ENCODE data around the gene HYOU1. TPM values are rescaled to one million over a fixed set of nuclear protein-coding genes. Genes with fewer than 3 reads are reported as not detected.

HYOU1 gene
- total and polyA plus RNA-seq, 2 experiments from 2014 or later: 48.2 to 229 TPM

DNA sequence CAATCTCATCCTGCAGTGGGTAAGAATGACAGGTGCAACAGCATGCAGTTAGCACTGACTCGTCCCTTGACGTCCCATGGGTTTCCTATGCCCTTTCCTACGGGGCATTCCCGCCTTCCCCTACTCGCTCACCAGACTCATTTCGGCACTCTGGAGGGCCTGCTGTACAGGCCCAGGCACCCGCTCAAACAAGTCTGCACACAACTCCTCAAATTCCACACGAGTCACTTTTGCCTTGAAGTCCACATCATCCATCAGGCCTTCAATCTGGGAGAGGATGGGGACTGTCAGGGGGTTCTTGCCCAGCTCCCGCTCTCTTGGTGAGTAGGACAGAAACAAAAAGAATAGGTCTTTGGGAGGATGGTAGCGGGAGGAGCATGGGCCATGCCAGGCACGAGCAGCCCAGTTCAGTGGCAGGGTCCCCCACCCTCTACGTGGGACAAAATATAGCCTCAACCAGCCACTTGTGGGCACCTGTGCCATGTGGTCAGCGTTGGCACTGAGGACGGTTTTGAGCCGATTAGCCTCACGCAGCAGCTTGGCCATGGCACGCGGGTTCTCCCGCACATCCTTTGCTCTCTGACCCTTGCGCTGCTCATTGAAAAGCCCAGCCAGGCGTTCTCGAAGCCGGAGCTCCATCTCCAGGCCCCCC, 4.7 kb downstream of the HYOU1 start:
- peaks cover 31% of the 10 kb centered on the region for H4K20me1 ChIP-seq (replicated peaks; ENCODE audit: insufficient read depth)
- peaks cover 9% of the 10 kb centered on the region for H3K4me1 Mint-ChIP-seq
- no peak overlapping the region for H2AFZ ChIP-seq
- peaks cover 7% of the 10 kb centered on the region; the same call in 1 of the 2 replicates for H3F3A ChIP-seq (replicated peaks; ENCODE audit: low read depth)
- no peak overlapping the region for H3K4me2 ChIP-seq
- H3K4me3 Mint-ChIP-seq: no peak overlapping the region; the same call in 2 of the 3 replicates
- H3K9me3 Mint-ChIP-seq: no peaks in the 10 kb centered on the region
- no peaks in the 10 kb centered on the region for H3K9me2 ChIP-seq (ENCODE audit: insufficient read depth)
- peaks cover 8% of the 10 kb centered on the region for H3K4me1 ChIP-seq (ENCODE audit: insufficient read depth)
- no peak overlapping the region for H3K27ac Mint-ChIP-seq
- H3K4me3 ChIP-seq: no peak overlapping the region
- DNase-seq (ENCODE audit: low spot score) (no peak), ATAC-seq (no peak)
- peaks cover 89% of the 10 kb centered on the region for H3K36me3 Mint-ChIP-seq (ENCODE audit: low read depth)
- H3K79me2 ChIP-seq (replicated peaks; ENCODE audit: insufficient read depth): peaks cover 37% of the 10 kb centered on the region
- H3K36me3 ChIP-seq (ENCODE audit: insufficient read depth): peaks cover 64% of the 10 kb centered on the region
- no peak for TF ChIP-seq EZH2 (IDR thresholded peaks at IDR 0.05; ENCODE audit: low read depth, unreplicated experiment)
- no peak for TF ChIP-seq ZNF114 (CRISPR knock-in tag; IDR thresholded peaks at IDR 0.05)
- no peak for TF ChIP-seq JUNB (IDR thresholded peaks at IDR 0.05; ENCODE audit: unreplicated experiment)
- TF ChIP-seq, protein P1, sequence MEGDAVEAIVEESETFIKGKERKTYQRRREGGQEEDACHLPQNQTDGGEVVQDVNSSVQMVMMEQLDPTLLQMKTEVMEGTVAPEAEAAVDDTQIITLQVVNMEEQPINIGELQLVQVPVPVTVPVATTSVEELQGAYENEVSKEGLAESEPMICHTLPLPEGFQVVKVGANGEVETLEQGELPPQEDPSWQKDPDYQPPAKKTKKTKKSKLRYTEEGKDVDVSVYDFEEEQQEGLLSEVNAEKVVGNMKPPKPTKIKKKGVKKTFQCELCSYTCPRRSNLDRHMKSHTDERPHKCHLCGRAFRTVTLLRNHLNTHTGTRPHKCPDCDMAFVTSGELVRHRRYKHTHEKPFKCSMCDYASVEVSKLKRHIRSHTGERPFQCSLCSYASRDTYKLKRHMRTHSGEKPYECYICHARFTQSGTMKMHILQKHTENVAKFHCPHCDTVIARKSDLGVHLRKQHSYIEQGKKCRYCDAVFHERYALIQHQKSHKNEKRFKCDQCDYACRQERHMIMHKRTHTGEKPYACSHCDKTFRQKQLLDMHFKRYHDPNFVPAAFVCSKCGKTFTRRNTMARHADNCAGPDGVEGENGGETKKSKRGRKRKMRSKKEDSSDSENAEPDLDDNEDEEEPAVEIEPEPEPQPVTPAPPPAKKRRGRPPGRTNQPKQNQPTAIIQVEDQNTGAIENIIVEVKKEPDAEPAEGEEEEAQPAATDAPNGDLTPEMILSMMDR (conservative IDR thresholded peaks at IDR 0.05; ENCODE audit: low read depth in 2 of 2): no peak
- TF ChIP-seq, protein P2, sequence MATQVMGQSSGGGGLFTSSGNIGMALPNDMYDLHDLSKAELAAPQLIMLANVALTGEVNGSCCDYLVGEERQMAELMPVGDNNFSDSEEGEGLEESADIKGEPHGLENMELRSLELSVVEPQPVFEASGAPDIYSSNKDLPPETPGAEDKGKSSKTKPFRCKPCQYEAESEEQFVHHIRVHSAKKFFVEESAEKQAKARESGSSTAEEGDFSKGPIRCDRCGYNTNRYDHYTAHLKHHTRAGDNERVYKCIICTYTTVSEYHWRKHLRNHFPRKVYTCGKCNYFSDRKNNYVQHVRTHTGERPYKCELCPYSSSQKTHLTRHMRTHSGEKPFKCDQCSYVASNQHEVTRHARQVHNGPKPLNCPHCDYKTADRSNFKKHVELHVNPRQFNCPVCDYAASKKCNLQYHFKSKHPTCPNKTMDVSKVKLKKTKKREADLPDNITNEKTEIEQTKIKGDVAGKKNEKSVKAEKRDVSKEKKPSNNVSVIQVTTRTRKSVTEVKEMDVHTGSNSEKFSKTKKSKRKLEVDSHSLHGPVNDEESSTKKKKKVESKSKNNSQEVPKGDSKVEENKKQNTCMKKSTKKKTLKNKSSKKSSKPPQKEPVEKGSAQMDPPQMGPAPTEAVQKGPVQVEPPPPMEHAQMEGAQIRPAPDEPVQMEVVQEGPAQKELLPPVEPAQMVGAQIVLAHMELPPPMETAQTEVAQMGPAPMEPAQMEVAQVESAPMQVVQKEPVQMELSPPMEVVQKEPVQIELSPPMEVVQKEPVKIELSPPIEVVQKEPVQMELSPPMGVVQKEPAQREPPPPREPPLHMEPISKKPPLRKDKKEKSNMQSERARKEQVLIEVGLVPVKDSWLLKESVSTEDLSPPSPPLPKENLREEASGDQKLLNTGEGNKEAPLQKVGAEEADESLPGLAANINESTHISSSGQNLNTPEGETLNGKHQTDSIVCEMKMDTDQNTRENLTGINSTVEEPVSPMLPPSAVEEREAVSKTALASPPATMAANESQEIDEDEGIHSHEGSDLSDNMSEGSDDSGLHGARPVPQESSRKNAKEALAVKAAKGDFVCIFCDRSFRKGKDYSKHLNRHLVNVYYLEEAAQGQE (IDR thresholded peaks at IDR 0.05; ENCODE audit: unreplicated experiment): no peak
- TF ChIP-seq ZNF331 (CRISPR knock-in tag; IDR thresholded peaks at IDR 0.05; ENCODE audit: low read depth): no peak
- H3K27me3 Mint-ChIP-seq (ENCODE audit: insufficient read depth, low read depth, poor library complexity): peaks cover 18% of the 10 kb centered on the region
- H3K27ac ChIP-seq (ENCODE audit: low read depth): no peak overlapping the region
- no peaks in the 10 kb centered on the region for H3K27me3 ChIP-seq (ENCODE audit: insufficient read depth)

- H3K27ac ChIP-seq (ENCODE audit: low read depth): no peak overlapping the region
- no peaks in the 10 kb centered on the region for H3K27me3 ChIP-seq (ENCODE audit: insufficient read depth)
- H3K27me3 Mint-ChIP-seq (ENCODE audit: insufficient read depth, low read depth, poor library complexity): peaks cover 17% of the 10 kb centered on the region
- H2AFZ ChIP-seq: no peak overlapping the region
- H3K36me3 ChIP-seq (ENCODE audit: insufficient read depth): peaks cover 66% of the 10 kb centered on the region
- DNase-seq (ENCODE audit: low spot score): no peak
- H3K9me2 ChIP-seq (ENCODE audit: insufficient read depth): no peaks in the 10 kb centered on the region
- H3K4me3 ChIP-seq: no peak overlapping the region
- H3K4me1 ChIP-seq (ENCODE audit: insufficient read depth): peaks cover 8% of the 10 kb centered on the region
- peaks cover 95% of the 10 kb centered on the region for H3K36me3 Mint-ChIP-seq (ENCODE audit: low read depth)
- peaks cover 7% of the 10 kb centered on the region; the same call in 1 of the 2 replicates for H3F3A ChIP-seq (replicated peaks; ENCODE audit: low read depth)
- H3K9me3 Mint-ChIP-seq: no peaks in the 10 kb centered on the region
- H3K4me1 Mint-ChIP-seq: peaks cover 9% of the 10 kb centered on the region
- peaks cover 36% of the 10 kb centered on the region for H3K79me2 ChIP-seq (replicated peaks; ENCODE audit: insufficient read depth)
- no peak overlapping the region for H3K27ac Mint-ChIP-seq
- no peak overlapping the region for H3K4me2 ChIP-seq
- H3K4me3 Mint-ChIP-seq: no peak overlapping the region
- peaks cover 31% of the 10 kb centered on the region for H4K20me1 ChIP-seq (replicated peaks; ENCODE audit: insufficient read depth)
- ATAC-seq: no peak
- TF ChIP-seq, protein P3, sequence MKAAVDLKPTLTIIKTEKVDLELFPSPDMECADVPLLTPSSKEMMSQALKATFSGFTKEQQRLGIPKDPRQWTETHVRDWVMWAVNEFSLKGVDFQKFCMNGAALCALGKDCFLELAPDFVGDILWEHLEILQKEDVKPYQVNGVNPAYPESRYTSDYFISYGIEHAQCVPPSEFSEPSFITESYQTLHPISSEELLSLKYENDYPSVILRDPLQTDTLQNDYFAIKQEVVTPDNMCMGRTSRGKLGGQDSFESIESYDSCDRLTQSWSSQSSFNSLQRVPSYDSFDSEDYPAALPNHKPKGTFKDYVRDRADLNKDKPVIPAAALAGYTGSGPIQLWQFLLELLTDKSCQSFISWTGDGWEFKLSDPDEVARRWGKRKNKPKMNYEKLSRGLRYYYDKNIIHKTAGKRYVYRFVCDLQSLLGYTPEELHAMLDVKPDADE (IDR thresholded peaks at IDR 0.05): no peak
- TF ChIP-seq, protein P1 (conservative IDR thresholded peaks at IDR 0.05; ENCODE audit: low read depth in 2 of 2): no peak
- TF ChIP-seq ZNF331 (CRISPR knock-in tag; IDR thresholded peaks at IDR 0.05; ENCODE audit: low read depth) (no peak), POLR2AphosphoS5 (IDR thresholded peaks at IDR 0.05; ENCODE audit: low read depth) (no peak), NANOG (IDR thresholded peaks at IDR 0.05; ENCODE audit: borderline replicate concordance) (no peak)
- TF ChIP-seq, protein P2 (IDR thresholded peaks at IDR 0.05; ENCODE audit: unreplicated experiment): no peak
These were observed 5.4 kb downstream of the HYOU1 start for GRCh38 chr11:119051440-119052162.
